Endodermal cell (in vitro differentiated cells): ENCODE measurements around the gene ADSS1. TPM values are rescaled to one million over a fixed set of nuclear protein-coding genes. Genes with fewer than 3 reads are reported as not detected.

ENCODE experiments used
- DNase-seq: peaks from one replicate; pipeline ENCODE4 v3.0.0-alpha.2; 2017
- H3K27ac ChIP-seq: 2 replicates; pipeline ENCODE4 v1.5.1; 2013; ENCODE audit warnings: mild to moderate bottlenecking, low read depth, low read length, moderate library complexity
- H3K27me3 ChIP-seq: 2 replicates; pipeline ENCODE4 v1.6.1; 2013; ENCODE audit warnings: mild to moderate bottlenecking, low read length, moderate library complexity; ENCODE audit not compliant: insufficient read depth, control insufficient read depth, poor library complexity, severe bottlenecking
- H3K36me3 ChIP-seq: 2 replicates; pipeline ENCODE4 v1.7.0; 2013; ENCODE audit warnings: mild to moderate bottlenecking, low read length, moderate library complexity; ENCODE audit not compliant: control insufficient read depth, insufficient read depth
- H3K4me1 ChIP-seq: one replicate; pipeline ENCODE4 v1.7.0; 2013; ENCODE audit warnings: low read length; ENCODE audit not compliant: control insufficient read depth, insufficient read depth
- H3K4me3 ChIP-seq: 2 replicates; pipeline ENCODE4 v1.5.1; 2013; ENCODE audit warnings: mild to moderate bottlenecking, low read length, moderate library complexity
- H3K9ac ChIP-seq: 2 replicates; pipeline ENCODE4 v1.6.1; 2013; ENCODE audit warnings: mild to moderate bottlenecking, low read length, moderate library complexity; ENCODE audit not compliant: poor library complexity, severe bottlenecking; ENCODE audit errors: extremely low read depth
- H3K9me3 ChIP-seq: 2 replicates; pipeline ENCODE4 v1.6.1; 2013; ENCODE audit warnings: mild to moderate bottlenecking, low read length, moderate library complexity; ENCODE audit not compliant: control insufficient read depth
- H3K27ac Mint-ChIP-seq: 2 replicates; pipeline ENCODE4 v1.8.0; 2020; ENCODE audit warnings: mixed read lengths
- H3K27me3 Mint-ChIP-seq: 2 replicates; pipeline ENCODE4 v1.8.0; 2021; ENCODE audit warnings: mild to moderate bottlenecking, mixed read lengths; ENCODE audit not compliant: insufficient read depth
- H3K36me3 Mint-ChIP-seq: 2 replicates; pipeline ENCODE4 v1.8.0; 2020; ENCODE audit warnings: low read depth, mixed read lengths
- H3K4me1 Mint-ChIP-seq: 2 replicates; pipeline ENCODE4 v1.8.0; 2020; ENCODE audit warnings: mixed read lengths
- H3K4me3 Mint-ChIP-seq: 2 replicates; pipeline ENCODE4 v1.8.0; 2020; ENCODE audit warnings: mild to moderate bottlenecking, moderate library complexity, mixed read lengths
- H3K9me3 Mint-ChIP-seq: 2 replicates; pipeline ENCODE4 v1.8.0; 2020; ENCODE audit warnings: mild to moderate bottlenecking, mixed read lengths
- WGBS, 2 experiments: methylation state at CpG; one replicate each; pipeline versions ENCODE4 v1.1.5 to v1.1.7; 2013; ENCODE audit warnings: missing lambda C conversion rate in 2 of 2, mixed read lengths in 1 of 2; ENCODE audit not compliant: insufficient coverage in 1 of 2, insufficient read length in 1 of 2; 5-methylcytosine and 5-hydroxymethylcytosine counted together
- total RNA-seq, 2 donors: library from RNA; stranded (reverse); fragmentation: NEBNext Ultra II Directional in 1 of 2; extraction: Animal tissue kit (Norgen Biotek cat#: 25700) in 1 of 2; gene quantifications; 2 replicates in 1 of 2; 3 replicates in 1 of 2; pipeline ENCODE4 v1.2.1, GENCODE V29; 2021
- TF ChIP-seq, protein P1 (sequence below): fragments of 200-600 bp; sonication (generic); conservative IDR thresholded peaks from 2 replicates; pipeline ENCODE4 v1.5.0; 2021; ENCODE audit warnings: antibody characterized with exemption, mild to moderate bottlenecking

The ADSS1 gene
- total RNA-seq, 2 donors from 2014 or later = 15.8 to 31.0 TPM

DNA sequence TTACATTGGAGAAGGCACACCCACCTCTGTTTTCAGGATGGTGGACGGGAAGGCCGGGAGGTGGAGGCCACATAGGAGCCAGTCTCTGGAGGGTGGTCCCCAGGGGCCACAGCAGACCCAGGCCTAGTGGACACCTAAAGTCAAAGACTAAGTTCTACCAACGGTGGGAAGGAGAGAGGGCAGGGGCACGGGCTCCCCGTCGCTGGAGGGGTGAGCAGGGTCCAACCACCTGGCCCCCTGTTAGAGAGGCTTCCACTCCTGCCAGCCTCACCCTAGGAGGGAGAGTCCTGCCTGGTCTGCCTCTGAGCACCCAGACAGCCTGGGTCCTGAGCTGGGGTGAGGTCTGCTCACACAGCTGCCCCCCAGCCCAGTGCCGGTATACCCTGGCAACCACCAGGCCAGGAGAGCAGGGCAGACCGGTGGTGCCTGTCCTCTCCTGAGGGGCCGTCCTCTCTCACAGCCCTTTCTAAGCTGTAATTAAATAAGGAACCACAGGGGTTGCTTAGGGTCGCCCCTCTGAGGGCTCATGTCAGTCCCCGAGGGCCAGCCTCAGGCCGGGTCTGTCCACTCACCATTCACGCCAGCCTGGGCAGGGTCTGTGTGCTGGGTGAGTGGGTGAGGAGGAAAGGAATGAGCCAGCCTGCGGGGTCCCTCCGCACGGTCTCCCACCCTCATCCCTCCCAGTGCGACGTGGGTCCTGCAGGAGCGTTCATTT, 32.3 kb upstream of the ADSS1 start:
- Mint-ChIP-seq H3K27ac (no peak overlapping the region), H3K4me1 (peaks cover 16% of the 10 kb centered on the region), H3K27me3 (no peaks in the 10 kb centered on the region), H3K9me3 (no peaks in the 10 kb centered on the region), H3K36me3 (peaks cover 10% of the 10 kb centered on the region), H3K4me3 (peak overlapping the region; percentile 62)
- no peaks in the 10 kb centered on the region for H3K27me3 ChIP-seq
- TF ChIP-seq, protein P1, sequence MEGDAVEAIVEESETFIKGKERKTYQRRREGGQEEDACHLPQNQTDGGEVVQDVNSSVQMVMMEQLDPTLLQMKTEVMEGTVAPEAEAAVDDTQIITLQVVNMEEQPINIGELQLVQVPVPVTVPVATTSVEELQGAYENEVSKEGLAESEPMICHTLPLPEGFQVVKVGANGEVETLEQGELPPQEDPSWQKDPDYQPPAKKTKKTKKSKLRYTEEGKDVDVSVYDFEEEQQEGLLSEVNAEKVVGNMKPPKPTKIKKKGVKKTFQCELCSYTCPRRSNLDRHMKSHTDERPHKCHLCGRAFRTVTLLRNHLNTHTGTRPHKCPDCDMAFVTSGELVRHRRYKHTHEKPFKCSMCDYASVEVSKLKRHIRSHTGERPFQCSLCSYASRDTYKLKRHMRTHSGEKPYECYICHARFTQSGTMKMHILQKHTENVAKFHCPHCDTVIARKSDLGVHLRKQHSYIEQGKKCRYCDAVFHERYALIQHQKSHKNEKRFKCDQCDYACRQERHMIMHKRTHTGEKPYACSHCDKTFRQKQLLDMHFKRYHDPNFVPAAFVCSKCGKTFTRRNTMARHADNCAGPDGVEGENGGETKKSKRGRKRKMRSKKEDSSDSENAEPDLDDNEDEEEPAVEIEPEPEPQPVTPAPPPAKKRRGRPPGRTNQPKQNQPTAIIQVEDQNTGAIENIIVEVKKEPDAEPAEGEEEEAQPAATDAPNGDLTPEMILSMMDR = no peak
- 86 to 93% methylated on average over 11 to 19 of the region's 19 CpGs for WGBS, 2 experiments
- H3K9ac ChIP-seq = no peak overlapping the region
- H3K27ac ChIP-seq = no peak overlapping the region
- no peak for DNase-seq
- peaks cover 14% of the 10 kb centered on the region for H3K36me3 ChIP-seq
- no peaks in the 10 kb centered on the region for H3K9me3 ChIP-seq
- peak overlapping the region; percentile 90 for H3K4me3 ChIP-seq
- peaks cover 23% of the 10 kb centered on the region for H3K4me1 ChIP-seq

DNA sequence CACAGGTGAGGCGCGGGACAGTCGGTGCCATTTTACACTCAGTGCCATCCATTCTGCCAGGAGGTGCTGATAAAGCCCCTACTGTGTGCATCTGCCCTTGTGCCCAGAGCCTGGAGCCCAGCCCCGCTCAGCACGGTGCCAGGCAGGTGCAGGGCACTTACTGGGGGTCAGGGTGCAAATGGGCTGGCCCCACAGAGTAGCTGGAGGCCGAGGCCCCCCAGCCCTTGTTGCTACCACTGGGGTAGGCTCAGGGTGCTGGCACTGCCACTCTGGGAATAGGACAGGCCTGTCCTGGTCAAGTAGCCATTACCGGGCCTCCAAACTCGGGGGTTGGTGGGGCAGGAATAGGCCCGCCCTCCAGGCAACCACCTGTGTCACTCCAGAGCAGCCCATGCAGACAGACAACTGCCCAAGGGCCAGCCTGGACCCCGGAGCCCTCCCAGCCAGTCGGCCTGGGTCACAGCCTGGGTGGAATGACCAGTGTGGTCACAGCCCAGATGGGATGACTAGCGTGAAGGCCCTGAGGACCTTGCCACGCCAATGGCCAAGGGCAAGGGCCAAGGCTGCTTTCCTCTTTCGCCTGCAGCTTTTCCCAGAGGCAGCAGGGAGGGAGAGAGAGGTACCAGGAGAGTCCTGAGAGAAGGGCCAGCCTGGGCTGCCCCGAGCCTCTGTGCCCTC, 31.6 kb upstream of the ADSS1 start:
- TF ChIP-seq, protein P1 = no peak
- Histone ChIP-seq H3K9me3 (no peaks in the 10 kb centered on the region), H3K4me1 (peaks cover 23% of the 10 kb centered on the region), H3K9ac (no peak overlapping the region), H3K36me3 (peaks cover 14% of the 10 kb centered on the region), H3K27me3 (no peaks in the 10 kb centered on the region), H3K4me3 (no peak overlapping the region), H3K27ac (no peak overlapping the region)
- Mint-ChIP-seq H3K36me3 (peaks cover 10% of the 10 kb centered on the region), H3K9me3 (no peaks in the 10 kb centered on the region), H3K27me3 (no peaks in the 10 kb centered on the region), H3K4me3 (no peak overlapping the region), H3K27ac (no peak overlapping the region), H3K4me1 (peaks cover 16% of the 10 kb centered on the region)
- 81 to 89% methylated on average over 8 to 15 of the region's 15 CpGs for WGBS, 2 experiments
- no peak for DNase-seq

DNA sequence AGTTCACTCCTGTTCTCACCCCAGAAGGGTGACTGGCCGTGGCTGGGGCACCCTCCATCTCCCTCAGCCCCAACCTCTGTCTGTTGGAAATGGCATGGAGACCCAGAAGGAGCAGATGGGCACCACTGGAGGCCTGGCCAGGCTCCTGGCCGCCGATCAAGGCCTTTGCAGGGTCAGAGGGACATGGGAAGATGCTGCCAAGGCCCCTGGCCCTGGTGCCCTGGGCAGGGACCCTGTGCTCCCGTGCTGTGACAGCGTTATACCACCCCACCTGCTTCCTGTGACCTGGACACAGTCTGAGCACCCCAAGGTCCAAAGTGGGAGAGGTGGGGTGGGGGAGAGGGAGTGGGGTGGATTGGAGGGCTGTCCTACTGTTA, 31.1 kb upstream of the ADSS1 start:
- Histone ChIP-seq H3K9ac (no peak overlapping the region), H3K27me3 (no peaks in the 10 kb centered on the region), H3K9me3 (no peaks in the 10 kb centered on the region), H3K27ac (no peak overlapping the region), H3K36me3 (peaks cover 14% of the 10 kb centered on the region), H3K4me3 (no peak overlapping the region), H3K4me1 (peaks cover 23% of the 10 kb centered on the region)
- DNase-seq = no peak
- Mint-ChIP-seq H3K36me3 (peaks cover 10% of the 10 kb centered on the region), H3K4me3 (no peak overlapping the region), H3K4me1 (peaks cover 13% of the 10 kb centered on the region), H3K27me3 (no peaks in the 10 kb centered on the region), H3K27ac (no peak overlapping the region), H3K9me3 (no peaks in the 10 kb centered on the region)
- WGBS, 2 experiments = 94 to 100% methylated on average over 2 to 5 of the region's 5 CpGs
- TF ChIP-seq, protein P1 = no peak
